Panc1 (cell line): Measurements from ENCODE around the gene NUMB. TPM values are rescaled to one million over a fixed set of nuclear protein-coding genes. Genes with fewer than 3 reads are reported as not detected.
"Not testable (repeated sequence)": the region's sequence is repeated elsewhere in the genome, so short reads cannot be mapped to it uniquely, and the experiment has no call there.

Experiments
- ATAC-seq: fragments of 200-7000 bp; cut with Tn5 transposase; 2 replicates; pipeline ENCODE4 v1.9.1; 2020; ENCODE audit warnings: mild to moderate bottlenecking, moderate library complexity
- BruUV-seq: library from RNA; stranded (reverse); fragments of 400-500 nt; replicated peaks from 2 replicates; lab custom pipeline; 2021; lab: Mats Ljungman, UMichigan
- CTCF ChIA-PET: fragments of 300-600 bp; sonication (Branson Sonifier 250); formaldehyde crosslinking; loops from one replicate; lab custom pipeline; 2022; ENCODE audit warnings: antibody characterized with exemption; lab: Charles Lee
- POLR2A ChIA-PET: fragments of 300-600 bp; sonication (Branson Sonifier 250); formaldehyde crosslinking; loops from one replicate; lab custom pipeline; 2022; ENCODE audit warnings: antibody characterized with exemption; lab: Charles Lee
- DNase-seq: peaks from one replicate; pipeline ENCODE4 v3.0.0-alpha.2; 2010; ENCODE audit warnings: low read depth, low spot score
- H3K27ac ChIP-seq: 2 replicates; pipeline ENCODE4 v1.5.1; 2011; ENCODE audit warnings: mild to moderate bottlenecking, low read length, inconsistent platforms
- H3K27me3 ChIP-seq: fragments of 200-500 bp; sonication (Bioruptor generic); 2 replicates; pipeline ENCODE4 v1.6.0; 2014; ENCODE audit warnings: low read length, inconsistent platforms; ENCODE audit not compliant: control insufficient read depth, insufficient read depth
- H3K36me3 ChIP-seq: fragments of 200-500 bp; sonication (Bioruptor generic); 2 replicates; pipeline ENCODE4 v1.5.1; 2014; ENCODE audit warnings: inconsistent platforms, mild to moderate bottlenecking, low read length, moderate library complexity; ENCODE audit not compliant: control insufficient read depth, insufficient read depth
- H3K4me1 ChIP-seq: 2 replicates; pipeline ENCODE4 v1.5.1; 2011; ENCODE audit warnings: inconsistent platforms, mild to moderate bottlenecking, low read length, moderate library complexity; ENCODE audit not compliant: control insufficient read depth, insufficient read depth
- H3K4me3 ChIP-seq, 2 experiments: 2 replicates each; pipeline ENCODE4 v1.5.1; 2011 to 2012; ENCODE audit warnings: low read depth in 2 of 2, low read length in 2 of 2, mild to moderate bottlenecking in 2 of 2, inconsistent platforms in 1 of 2, moderate library complexity in 1 of 2
- H3K9me3 ChIP-seq: fragments of 200-500 bp; sonication (Bioruptor generic); 2 replicates; pipeline ENCODE4 v1.5.1; 2014; ENCODE audit warnings: low read depth, mild to moderate bottlenecking, inconsistent platforms, low read length, moderate library complexity; ENCODE audit not compliant: control insufficient read depth, insufficient read depth
- POLR2AphosphoS5 ChIP-seq: IDR thresholded peaks from 2 replicates; pipeline ENCODE4 v1.6.1; 2012; ENCODE audit warnings: mild to moderate bottlenecking, low read depth, low read length, moderate library complexity
- SIN3A ChIP-seq: IDR thresholded peaks from 2 replicates; pipeline ENCODE4 v1.6.1; 2012; ENCODE audit warnings: low read depth, mild to moderate bottlenecking, low read length, moderate library complexity, borderline replicate concordance; ENCODE audit not compliant: insufficient read depth
- TCF7L2 ChIP-seq: IDR thresholded peaks from 2 replicates; pipeline ENCODE4 v1.6.1; 2011; ENCODE audit warnings: mild to moderate bottlenecking, low read depth, low read length, inconsistent platforms
- in situ Hi-C: cut with HindIII; loops from 2 replicates; pipeline ENCODE4 v1.10.0; 2016; ENCODE audit warnings: low sequenced_read_pairs, low pct_unique_long_range_greater_than_20kb
- intact Hi-C: fragments of 100-400 bp; cut with micrococcal nuclease; formaldehyde crosslinking; loops from one replicate; pipeline ENCODE4 v1.10.0; 2022; ENCODE audit not compliant: unreplicated experiment
- total RNA-seq: library from RNA; stranded (reverse); gene quantifications from one replicate; pipeline ENCODE4 v1.2.1, GENCODE V29; 2021; ENCODE audit not compliant: unreplicated experiment
- TF ChIP-seq, protein P1 (sequence below), 2 experiments: IDR thresholded peaks; 2 replicates each; pipeline ENCODE4 v1.6.1; 2011 to 2012; ENCODE audit warnings: low read depth in 2 of 2, control low read depth in 1 of 2, low read length in 1 of 2, mild to moderate bottlenecking in 1 of 2, moderate library complexity in 1 of 2; ENCODE audit not compliant: insufficient read depth in 1 of 2
- TF ChIP-seq, protein P2 (sequence below): fragments of 450-650 bp; IDR thresholded peaks from 2 replicates; pipeline ENCODE4 v1.5.1; 2017; ENCODE audit warnings: mild to moderate bottlenecking

The NUMB gene
- total RNA-seq, 1 experiment from 2014 or later: 51.5 TPM

DNA sequence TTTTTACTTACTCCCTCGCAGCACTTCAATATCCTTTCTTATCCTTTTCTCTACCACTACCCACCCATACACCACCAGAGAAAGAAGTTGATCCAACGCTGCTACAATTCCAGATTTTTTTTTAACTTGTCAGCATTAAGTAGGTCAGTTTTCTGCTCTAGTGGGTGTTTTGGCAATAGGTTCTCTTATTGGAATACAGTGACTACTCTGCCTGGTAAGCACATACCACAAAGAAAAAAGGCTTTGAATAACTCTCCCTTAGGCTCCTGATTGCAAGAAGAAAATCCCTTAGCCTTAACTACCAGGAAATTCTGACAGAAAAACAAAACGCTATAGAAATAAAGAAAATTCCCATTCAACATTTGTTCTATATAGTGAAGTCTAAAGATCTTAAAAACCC lies 72.0 kb downstream of the NUMB start:
- no TSS peak for BruUV-seq
- Histone ChIP-seq H3K27me3 (no peaks in the 10 kb centered on the region), H3K27ac (no peak overlapping the region), H3K9me3 (no peaks in the 10 kb centered on the region), H3K4me3 (no peak overlapping the region), H3K36me3 (no peaks in the 10 kb centered on the region), H3K4me1 (no peaks in the 10 kb centered on the region)
- ATAC-seq (no peak), DNase-seq (no peak)
- in situ Hi-C loops: no loop called here
- intact Hi-C loops: no loop called here
- CTCF ChIA-PET: interaction anchor here (1.3 kb wide), 1 partner anchor 69 kb away, joined by 3 read pairs; no protein-coding TSS in a partner anchor
- POLR2A ChIA-PET: no interaction called here
- TF ChIP-seq, protein P1, sequence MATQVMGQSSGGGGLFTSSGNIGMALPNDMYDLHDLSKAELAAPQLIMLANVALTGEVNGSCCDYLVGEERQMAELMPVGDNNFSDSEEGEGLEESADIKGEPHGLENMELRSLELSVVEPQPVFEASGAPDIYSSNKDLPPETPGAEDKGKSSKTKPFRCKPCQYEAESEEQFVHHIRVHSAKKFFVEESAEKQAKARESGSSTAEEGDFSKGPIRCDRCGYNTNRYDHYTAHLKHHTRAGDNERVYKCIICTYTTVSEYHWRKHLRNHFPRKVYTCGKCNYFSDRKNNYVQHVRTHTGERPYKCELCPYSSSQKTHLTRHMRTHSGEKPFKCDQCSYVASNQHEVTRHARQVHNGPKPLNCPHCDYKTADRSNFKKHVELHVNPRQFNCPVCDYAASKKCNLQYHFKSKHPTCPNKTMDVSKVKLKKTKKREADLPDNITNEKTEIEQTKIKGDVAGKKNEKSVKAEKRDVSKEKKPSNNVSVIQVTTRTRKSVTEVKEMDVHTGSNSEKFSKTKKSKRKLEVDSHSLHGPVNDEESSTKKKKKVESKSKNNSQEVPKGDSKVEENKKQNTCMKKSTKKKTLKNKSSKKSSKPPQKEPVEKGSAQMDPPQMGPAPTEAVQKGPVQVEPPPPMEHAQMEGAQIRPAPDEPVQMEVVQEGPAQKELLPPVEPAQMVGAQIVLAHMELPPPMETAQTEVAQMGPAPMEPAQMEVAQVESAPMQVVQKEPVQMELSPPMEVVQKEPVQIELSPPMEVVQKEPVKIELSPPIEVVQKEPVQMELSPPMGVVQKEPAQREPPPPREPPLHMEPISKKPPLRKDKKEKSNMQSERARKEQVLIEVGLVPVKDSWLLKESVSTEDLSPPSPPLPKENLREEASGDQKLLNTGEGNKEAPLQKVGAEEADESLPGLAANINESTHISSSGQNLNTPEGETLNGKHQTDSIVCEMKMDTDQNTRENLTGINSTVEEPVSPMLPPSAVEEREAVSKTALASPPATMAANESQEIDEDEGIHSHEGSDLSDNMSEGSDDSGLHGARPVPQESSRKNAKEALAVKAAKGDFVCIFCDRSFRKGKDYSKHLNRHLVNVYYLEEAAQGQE (IDR thresholded peaks at IDR 0.05; ENCODE audit: insufficient read depth in 1 of 2, low read depth in 2 of 2, low read length in 1 of 2): no peak
- TF ChIP-seq POLR2AphosphoS5 (no peak), TCF7L2 (no peak), SIN3A (no peak)
- TF ChIP-seq, protein P2, sequence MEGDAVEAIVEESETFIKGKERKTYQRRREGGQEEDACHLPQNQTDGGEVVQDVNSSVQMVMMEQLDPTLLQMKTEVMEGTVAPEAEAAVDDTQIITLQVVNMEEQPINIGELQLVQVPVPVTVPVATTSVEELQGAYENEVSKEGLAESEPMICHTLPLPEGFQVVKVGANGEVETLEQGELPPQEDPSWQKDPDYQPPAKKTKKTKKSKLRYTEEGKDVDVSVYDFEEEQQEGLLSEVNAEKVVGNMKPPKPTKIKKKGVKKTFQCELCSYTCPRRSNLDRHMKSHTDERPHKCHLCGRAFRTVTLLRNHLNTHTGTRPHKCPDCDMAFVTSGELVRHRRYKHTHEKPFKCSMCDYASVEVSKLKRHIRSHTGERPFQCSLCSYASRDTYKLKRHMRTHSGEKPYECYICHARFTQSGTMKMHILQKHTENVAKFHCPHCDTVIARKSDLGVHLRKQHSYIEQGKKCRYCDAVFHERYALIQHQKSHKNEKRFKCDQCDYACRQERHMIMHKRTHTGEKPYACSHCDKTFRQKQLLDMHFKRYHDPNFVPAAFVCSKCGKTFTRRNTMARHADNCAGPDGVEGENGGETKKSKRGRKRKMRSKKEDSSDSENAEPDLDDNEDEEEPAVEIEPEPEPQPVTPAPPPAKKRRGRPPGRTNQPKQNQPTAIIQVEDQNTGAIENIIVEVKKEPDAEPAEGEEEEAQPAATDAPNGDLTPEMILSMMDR: no peak

DNA sequence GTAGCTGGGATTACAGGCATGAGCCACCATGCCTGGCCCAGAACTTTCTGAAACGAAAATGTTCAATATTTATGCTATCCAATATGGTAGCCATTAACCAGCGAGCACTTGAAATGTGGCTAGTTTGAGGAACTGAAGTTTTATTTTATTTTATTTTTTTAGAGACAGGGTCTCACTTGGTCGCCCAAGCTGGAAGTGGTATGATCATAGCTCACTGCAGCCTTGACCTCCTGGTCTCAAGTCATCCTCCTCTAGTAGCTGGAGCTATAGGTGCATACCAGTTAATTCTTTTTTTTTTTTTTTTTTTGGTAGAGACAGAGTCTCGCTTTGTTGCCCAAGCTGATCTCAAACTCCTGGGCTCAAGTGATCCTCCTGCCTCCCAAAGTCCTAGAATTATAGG lies 73.3 kb downstream of the NUMB start:
- ChIA-PET CTCF (interaction anchor here (1.3 kb wide), 1 partner anchor 70 kb away, joined by 3 read pairs; no protein-coding TSS in a partner anchor), POLR2A (interaction anchor here (0.6 kb wide), 3 partner anchors 9 to 246 kb away, joined by 4 to 7 read pairs (median 5); no protein-coding TSS in a partner anchor)
- BruUV-seq, H3K4me3 ChIP-seq, in situ Hi-C loops, H3K27ac ChIP-seq, H3K36me3 ChIP-seq, intact Hi-C loops, H3K4me1 ChIP-seq, DNase-seq, H3K27me3 ChIP-seq, ATAC-seq, H3K9me3 ChIP-seq: not testable (repeated sequence)

DNA sequence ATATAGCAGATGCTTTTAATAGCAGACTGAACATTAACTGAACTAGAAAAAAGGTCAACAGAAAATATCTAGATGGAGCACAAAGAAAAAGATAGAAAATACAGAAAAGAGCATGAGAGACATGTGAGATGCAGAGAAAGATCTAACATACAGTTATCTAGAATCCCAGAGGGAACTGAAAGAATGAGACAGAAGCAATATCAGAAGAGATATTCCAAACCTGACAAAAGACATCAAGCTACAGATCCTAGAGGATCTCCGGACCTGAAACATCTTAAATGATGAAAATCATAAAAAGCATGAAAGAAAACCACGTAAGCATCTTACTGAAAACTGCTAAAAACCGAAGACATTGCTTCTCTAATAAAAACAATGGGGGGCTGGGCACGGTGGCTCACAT lies 75.0 kb downstream of the NUMB start:
- TF ChIP-seq, protein P1 (IDR thresholded peaks at IDR 0.05; ENCODE audit: insufficient read depth in 1 of 2, low read depth in 2 of 2, low read length in 1 of 2): no peak
- TF ChIP-seq POLR2AphosphoS5: no peak
- no peak for TF ChIP-seq SIN3A
- TF ChIP-seq, protein P2: no peak
- no peak for TF ChIP-seq TCF7L2
- no peaks in the 10 kb centered on the region for H3K36me3 ChIP-seq
- in situ Hi-C loops: no loop called here
- H3K27me3 ChIP-seq: no peaks in the 10 kb centered on the region
- no peak overlapping the region for H3K4me3 ChIP-seq
- no TSS peak for BruUV-seq
- no peak overlapping the region for H3K27ac ChIP-seq
- POLR2A ChIA-PET: no interaction called here
- ATAC-seq (no peak), DNase-seq (no peak)
- intact Hi-C loops: no loop called here
- H3K4me1 ChIP-seq: no peaks in the 10 kb centered on the region
- H3K9me3 ChIP-seq: no peaks in the 10 kb centered on the region
- CTCF ChIA-PET: no interaction called here
